K562 (cell line): ENCODE results near the gene IGSF21. TPM values are rescaled to one million over a fixed set of nuclear protein-coding genes. Genes with fewer than 3 reads are reported as not detected.
A peak's percentile ranks its signal among the peaks of the same experiment; 100 is the strongest.

ENCODE experiments used
- HDAC3 ChIP-seq: fragments of 450-650 bp; IDR thresholded peaks from 2 replicates; pipeline ENCODE4 v1.6.1; 2018; ENCODE audit warnings: borderline replicate concordance, mild to moderate bottlenecking, moderate library complexity; ENCODE audit not compliant: partially characterized antibody
- IFI16 ChIP-seq: fragments of 250-450 bp; sonication (Bioruptor Pico); IDR thresholded peaks from 2 replicates; pipeline ENCODE4 v2.1.2; 2022; ENCODE audit warnings: mild to moderate bottlenecking, inconsistent platforms
- KLF1 ChIP-seq: fragments of 450-650 bp; IDR thresholded peaks from 2 replicates; pipeline ENCODE4 v1.6.1; 2016; ENCODE audit warnings: missing genetic modification characterization, missing compliant biosample characterization
- KLF6 ChIP-seq: fragments of 250-450 bp; sonication (Bioruptor Pico); IDR thresholded peaks from 2 replicates; pipeline ENCODE4 v1.4.0; 2020; ENCODE audit warnings: mild to moderate bottlenecking, moderate library complexity, borderline replicate concordance
- MTA3 ChIP-seq: fragments of 450-650 bp; formaldehyde crosslinking; IDR thresholded peaks from 2 replicates; pipeline ENCODE4 v1.6.1; 2017; ENCODE audit warnings: mild to moderate bottlenecking, borderline replicate concordance
- MYC ChIP-seq, 2 experiments: fragments of 250-450 bp in 1 of 2; sonication (Bioruptor Pico) in 1 of 2; IDR thresholded peaks; 2 replicates each; pipeline versions ENCODE4 v1.5.1 to v1.6.1; 2012 to 2021; ENCODE audit warnings: low read depth in 2 of 2, borderline replicate concordance in 1 of 2, improper control_type of control experiment in 1 of 2, low read length in 1 of 2, mild to moderate bottlenecking in 1 of 2, moderate library complexity in 1 of 2
- NCOA4 ChIP-seq: fragments of 450-650 bp; IDR thresholded peaks from 2 replicates; pipeline ENCODE4 v1.6.1; 2018; ENCODE audit warnings: mild to moderate bottlenecking; ENCODE audit not compliant: partially characterized antibody
- STAT5A ChIP-seq: IDR thresholded peaks from 2 replicates; pipeline ENCODE4 v1.6.1; 2012; ENCODE audit warnings: low read length, inconsistent platforms, borderline replicate concordance
- TFAP4 ChIP-seq: sonication (generic); formaldehyde crosslinking; IDR thresholded peaks from 2 replicates; pipeline ENCODE4 v1.8.0; 2022; ENCODE audit warnings: missing genetic modification reagents, mild to moderate bottlenecking, moderate library complexity, borderline replicate concordance
- TSC22D4 ChIP-seq: fragments of 450-650 bp; IDR thresholded peaks from 2 replicates; pipeline ENCODE4 v1.6.1; 2016; ENCODE audit warnings: missing genetic modification characterization, missing biosample characterization, control low read depth
- VEZF1 ChIP-seq: fragments of 200-800 bp; sonication (Bioruptor generic); IDR thresholded peaks from 2 replicates; pipeline ENCODE4 v1.6.1; 2017; ENCODE audit warnings: missing genetic modification characterization, missing compliant biosample characterization
- ZNF311 ChIP-seq: fragments of 250-450 bp; sonication (Bioruptor Pico); IDR thresholded peaks from 2 replicates; pipeline ENCODE4 v1.4.0; 2020; ENCODE audit warnings: mild to moderate bottlenecking, moderate library complexity
- ZNF407 ChIP-seq: fragments of 450-650 bp; IDR thresholded peaks from 2 replicates; pipeline ENCODE4 v1.6.1; 2016; ENCODE audit warnings: low read depth
- ZNF586 ChIP-seq: fragments of 450-650 bp; formaldehyde crosslinking; conservative IDR thresholded peaks from 2 replicates; pipeline ENCODE4 v1.4.0; 2020; ENCODE audit warnings: mild to moderate bottlenecking, moderate library complexity
- polyA plus RNA-seq, 8 experiments: library from polyadenylated mRNA; depleted of rRNA in 4 of 8; stranded (reverse) in 5 of 8; unstranded in 3 of 8; fragments of >200 nt; fragmentation: Nextera tagmentation in 2 of 8; fragmentation: Illumina TruSeq in 1 of 8; extraction: Ambion mirVana in 2 of 8; extraction: Trizol in 1 of 8; gene quantifications; 2 replicates each; pipeline versions ENCODE4 v1.2.1 to v1.2.3, GENCODE V29; 2011 to 2014; ENCODE audit warnings: inconsistent platforms in 1 of 8, missing spikeins in 1 of 8
- total RNA-seq, 7 experiments: library from RNA; depleted of rRNA in 6 of 7; stranded (reverse); fragments of >200 nt in 6 of 7; fragmentation: Illumina TruSeq in 2 of 7; extraction: Trizol in 2 of 7; gene quantifications; 2 replicates each; pipeline versions ENCODE4 v1.2.1 to v1.2.3, GENCODE V29; 2011 to 2021; ENCODE audit warnings: low replicate concordance in 1 of 7

The IGSF21 gene
- total and polyA plus RNA-seq, 9 of the 15 experiments (the other 6 are each of a cell fraction or from before 2014, with no cell fraction given), result not detected

GRCh38 chr1:18412882-18413353 lies 305.3 kb downstream of the IGSF21 start (continued):
- TF ChIP-seq ZNF586 (CRISPR knock-in tag) (no peak), KLF6 (no peak; the same call in 1 of the 2 replicates), ZNF407 (no peak), ZNF311 (CRISPR knock-in tag) (peak; percentile 35; the same call in 1 of the 2 replicates), VEZF1 (CRISPR knock-in tag) (peak; percentile 53; the same call in 1 of the 2 replicates), MYC (IDR thresholded peaks at IDR 0.05; ENCODE audit: low read depth, low read length) (peak; percentile 45), MYC (CRISPR knock-in tag; IDR thresholded peaks at IDR 0.05; ENCODE audit: borderline replicate concordance, low read depth) (no peak), IFI16 (CRISPR knock-in tag) (no peak), TSC22D4 (tag) (no peak), NCOA4 (no peak), KLF1 (tag) (no peak), HDAC3 (peak; percentile 21), TFAP4 (peak; percentile 42; the same call in 1 of the 2 replicates), MTA3 (0 out of 2 replicates have a peak, but pooled peaks have one; percentile 36), STAT5A (0 out of 2 replicates have a peak, but pooled peaks have one; percentile 12)
